Glutamatergic neuron (in vitro differentiated cells): ENCODE measurements around the gene SHOC2. TPM values are rescaled to one million over a fixed set of nuclear protein-coding genes. Genes with fewer than 3 reads are reported as not detected.

ENCODE experiments used
- DNase-seq: peaks from one replicate; pipeline ENCODE4 v3.0.0; 2022
- H3K27ac Mint-ChIP-seq: one replicate; pipeline ENCODE4 v1.8.0; 2020; ENCODE audit warnings: mild to moderate bottlenecking, mixed read lengths, inconsistent platforms; ENCODE audit not compliant: unreplicated experiment
- H3K27me3 Mint-ChIP-seq: one replicate; pipeline ENCODE4 v1.8.0; 2020; ENCODE audit warnings: mild to moderate bottlenecking, moderate library complexity, mixed read lengths, inconsistent platforms; ENCODE audit not compliant: unreplicated experiment
- H3K36me3 Mint-ChIP-seq: one replicate; pipeline ENCODE4 v1.8.0; 2020; ENCODE audit warnings: mild to moderate bottlenecking, mixed read lengths, inconsistent platforms; ENCODE audit not compliant: unreplicated experiment
- H3K4me1 Mint-ChIP-seq: one replicate; pipeline ENCODE4 v1.8.0; 2020; ENCODE audit warnings: mild to moderate bottlenecking, low read depth, mixed read lengths, inconsistent platforms; ENCODE audit not compliant: unreplicated experiment
- H3K4me3 Mint-ChIP-seq: one replicate; pipeline ENCODE4 v1.8.0; 2020; ENCODE audit warnings: mild to moderate bottlenecking, mixed read lengths, inconsistent platforms; ENCODE audit not compliant: unreplicated experiment
- H3K9me3 Mint-ChIP-seq: one replicate; pipeline ENCODE4 v1.8.0; 2020; ENCODE audit warnings: mild to moderate bottlenecking, moderate library complexity, mixed read lengths, inconsistent platforms; ENCODE audit not compliant: unreplicated experiment
- CTCF ChIP-seq: fragments of 200-600 bp; sonication (generic); IDR thresholded peaks from one replicate; pipeline ENCODE4 v1.5.0; 2021; ENCODE audit not compliant: partially characterized antibody, unreplicated experiment
- total RNA-seq: library from RNA; stranded (reverse); fragmentation: NEBNext Ultra II Directional; extraction: Animal tissue kit (Norgen Biotek cat#: 25700); gene quantifications from one replicate; pipeline ENCODE4 v1.2.1, GENCODE V29; 2021; ENCODE audit not compliant: unreplicated experiment

SHOC2 gene
- total RNA-seq, 1 donor from 2014 or later: 98.3 TPM

- no peaks in the 10 kb centered on the region for H3K9me3 Mint-ChIP-seq
- no peak for TF ChIP-seq CTCF
- DNase-seq: no peak
- no peaks in the 10 kb centered on the region for H3K4me1 Mint-ChIP-seq
- no peaks in the 10 kb centered on the region for H3K27me3 Mint-ChIP-seq
- no peak overlapping the region for H3K4me3 Mint-ChIP-seq
- H3K36me3 Mint-ChIP-seq: no peaks in the 10 kb centered on the region
- no peak overlapping the region for H3K27ac Mint-ChIP-seq
Observed at GRCh38 chr10:110979611-110980010, 60.2 kb downstream of the SHOC2 start.

- Mint-ChIP-seq H3K4me1 (no peaks in the 10 kb centered on the region), H3K27me3 (no peaks in the 10 kb centered on the region), H3K27ac (no peak overlapping the region), H3K4me3 (no peak overlapping the region), H3K9me3 (no peaks in the 10 kb centered on the region), H3K36me3 (no peaks in the 10 kb centered on the region)
- DNase-seq: no peak
- TF ChIP-seq CTCF: no peak
Observed at GRCh38 chr10:110980807-110981206, 61.4 kb downstream of the SHOC2 start.

- no peak overlapping the region for H3K27ac Mint-ChIP-seq
- no peak for DNase-seq
Observed at GRCh38 chr10:110983466-110983865, 64.1 kb downstream of the SHOC2 start.

GRCh38 chr10:110985497-110986275 lies 66.3 kb downstream of the SHOC2 start:
- no peak overlapping the region for H3K4me3 Mint-ChIP-seq
- no peak overlapping the region for H3K27ac Mint-ChIP-seq
- peaks cover 2% of the 10 kb centered on the region for H3K4me1 Mint-ChIP-seq
- DNase-seq: no peak
- no peak for TF ChIP-seq CTCF
- no peaks in the 10 kb centered on the region for H3K36me3 Mint-ChIP-seq
- H3K9me3 Mint-ChIP-seq: no peaks in the 10 kb centered on the region
- peaks cover 4% of the 10 kb centered on the region for H3K27me3 Mint-ChIP-seq

More at GRCh38 chr10:110983466-110983865, 64.1 kb downstream of the SHOC2 start:
- no peak for TF ChIP-seq CTCF
- Mint-ChIP-seq H3K4me1 (no peaks in the 10 kb centered on the region), H3K27me3 (no peaks in the 10 kb centered on the region), H3K4me3 (no peak overlapping the region), H3K36me3 (no peaks in the 10 kb centered on the region), H3K9me3 (no peaks in the 10 kb centered on the region)

GRCh38 chr10:110989016-110989415 lies 69.6 kb downstream of the SHOC2 start:
- H3K27me3 Mint-ChIP-seq: peaks cover 4% of the 10 kb centered on the region
- no peak for TF ChIP-seq CTCF
- no peaks in the 10 kb centered on the region for H3K9me3 Mint-ChIP-seq
- H3K4me1 Mint-ChIP-seq: peaks cover 7% of the 10 kb centered on the region
- H3K4me3 Mint-ChIP-seq: no peak overlapping the region
- no peaks in the 10 kb centered on the region for H3K36me3 Mint-ChIP-seq
- DNase-seq: no peak
- H3K27ac Mint-ChIP-seq: no peak overlapping the region
